ACC112 (cell line): Measurements from ENCODE around the gene SDCBP2.

Experiments used
- H2AFZ ChIP-seq: fragments of 200-600 bp; sonication (generic); one replicate; pipeline ENCODE4 v1.6.0; 2017; ENCODE audit warnings: antibody characterized with exemption, low read length; ENCODE audit not compliant: unreplicated experiment
- H3K27ac ChIP-seq: fragments of 200-600 bp; sonication (generic); 2 replicates; pipeline ENCODE4 v1.5.1; 2014; ENCODE audit warnings: low read depth, mild to moderate bottlenecking, antibody characterized with exemption, low read length, moderate library complexity
- H3K27me3 ChIP-seq: fragments of 200-600 bp; sonication (generic); 2 replicates; pipeline ENCODE4 v1.6.1; 2014; ENCODE audit warnings: mild to moderate bottlenecking, antibody characterized with exemption, low read length, moderate library complexity, mixed read lengths; ENCODE audit not compliant: insufficient read depth
- H3K36me3 ChIP-seq: fragments of 200-600 bp; sonication (generic); 2 replicates; pipeline ENCODE4 v1.6.1; 2016; ENCODE audit warnings: mild to moderate bottlenecking, antibody characterized with exemption, low read length, moderate library complexity, mixed read lengths; ENCODE audit not compliant: insufficient read depth
- H3K4me1 ChIP-seq: fragments of 200-600 bp; sonication (generic); one replicate; pipeline ENCODE4 v1.6.1; 2016; ENCODE audit warnings: low read length, mixed read lengths; ENCODE audit not compliant: insufficient read depth, unreplicated experiment, control insufficient read depth
- H3K4me3 ChIP-seq: fragments of 200-600 bp; sonication (generic); 2 replicates; pipeline ENCODE4 v1.5.1; 2014; ENCODE audit warnings: mild to moderate bottlenecking, low read depth, low read length
- H3K79me2 ChIP-seq: fragments of 200-600 bp; sonication (generic); one replicate; pipeline ENCODE4 v1.6.0; 2016; ENCODE audit warnings: low read length; ENCODE audit not compliant: control insufficient read depth, unreplicated experiment, insufficient read depth

SDCBP2 gene

DNA sequence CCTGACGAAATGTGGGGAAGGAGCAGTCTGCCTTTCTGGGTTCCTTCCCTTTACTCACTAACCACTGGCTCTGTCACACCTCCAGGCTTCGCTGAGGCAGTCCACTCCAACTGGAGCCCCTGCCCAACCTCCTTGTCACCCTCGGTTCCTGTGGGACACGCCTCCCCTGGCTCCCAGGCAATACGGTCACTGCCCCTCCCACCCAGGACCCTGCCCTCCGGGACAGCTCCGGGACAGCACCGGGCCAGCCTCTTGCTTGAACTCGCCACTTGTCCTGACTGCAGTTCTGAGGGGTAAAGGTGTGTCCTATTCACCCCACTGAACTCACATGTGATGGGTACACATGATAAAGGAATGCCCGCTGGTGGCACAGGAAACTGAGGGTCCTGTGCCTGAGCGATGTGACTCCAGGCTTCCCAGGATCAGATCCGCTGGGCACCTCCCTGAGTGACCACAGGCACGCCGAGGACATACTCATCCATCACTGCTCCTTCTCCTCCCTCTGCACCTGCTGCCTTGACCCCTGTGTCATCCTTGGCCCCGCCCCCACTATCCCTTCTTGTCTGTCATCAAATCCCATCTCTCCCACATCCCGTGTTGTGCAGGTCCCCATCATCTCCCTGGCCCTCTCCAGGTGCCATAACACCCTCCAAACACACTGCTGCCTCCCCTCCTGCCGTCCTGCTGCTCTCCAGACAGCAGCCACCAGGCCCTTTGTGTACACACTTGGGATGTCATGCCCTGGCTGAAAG lies 7.9 kb downstream of the SDCBP2 start:
- H3K36me3 ChIP-seq, result no peaks in the 10 kb centered on the region
- no peak overlapping the region for H3K4me3 ChIP-seq
- H3K27ac ChIP-seq, result peak overlapping the region; percentile 99; the same call in 1 of the 2 replicates
- H3K27me3 ChIP-seq, result no peaks in the 10 kb centered on the region
- H2AFZ ChIP-seq, result no peak overlapping the region
- peaks cover 3% of the 10 kb centered on the region for H3K79me2 ChIP-seq
- H3K4me1 ChIP-seq, result peaks cover 46% of the 10 kb centered on the region

DNA sequence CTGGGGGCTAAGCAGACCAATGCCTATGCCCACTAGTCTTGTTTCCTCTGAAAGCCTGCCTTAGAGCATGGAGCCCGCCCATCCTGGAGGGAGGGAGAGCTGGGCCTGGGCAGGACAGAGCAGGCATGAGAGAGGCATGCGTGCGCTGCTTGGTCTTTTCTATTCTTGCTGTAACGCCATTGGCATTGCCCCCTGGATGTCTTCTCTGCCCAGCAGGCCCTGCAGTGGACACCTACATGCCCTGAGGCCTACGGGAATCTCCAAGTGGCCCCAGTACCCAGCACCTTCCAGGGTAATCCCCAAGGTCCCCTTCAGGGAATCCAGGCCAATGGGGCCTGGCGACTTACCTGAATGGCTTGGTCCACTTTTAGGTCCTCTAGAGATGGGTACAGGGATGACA lies 8.9 kb downstream of the SDCBP2 start:
- H3K4me1 ChIP-seq, result peaks cover 44% of the 10 kb centered on the region
- H3K36me3 ChIP-seq, result no peaks in the 10 kb centered on the region
- H3K27ac ChIP-seq, result no peak overlapping the region
- no peak overlapping the region for H2AFZ ChIP-seq
- no peak overlapping the region for H3K4me3 ChIP-seq
- no peaks in the 10 kb centered on the region for H3K27me3 ChIP-seq
- H3K79me2 ChIP-seq, result no peaks in the 10 kb centered on the region

DNA sequence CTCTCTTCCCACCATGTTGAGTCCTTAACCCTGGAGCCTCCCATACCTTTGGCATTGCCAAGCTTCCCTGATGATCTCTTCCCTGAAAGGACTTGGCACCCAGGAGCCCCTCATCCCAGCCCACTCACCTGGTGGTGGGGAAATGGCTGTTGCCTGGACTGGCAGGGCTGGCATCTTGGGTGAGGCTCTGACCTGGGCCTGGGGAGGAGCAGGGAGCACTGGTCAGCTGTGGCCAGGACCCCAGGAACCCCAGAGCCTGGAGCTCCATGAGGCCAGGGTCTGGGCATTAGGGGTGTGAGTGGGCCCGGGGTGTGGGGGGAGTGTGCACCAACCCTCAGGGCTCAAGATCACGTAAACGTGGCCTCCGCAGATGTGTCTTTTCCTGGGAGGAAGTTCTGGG lies 9.5 kb downstream of the SDCBP2 start:
- H2AFZ ChIP-seq, result no peak overlapping the region
- H3K27me3 ChIP-seq, result no peaks in the 10 kb centered on the region
- H3K4me3 ChIP-seq, result no peak overlapping the region
- H3K27ac ChIP-seq, result no peak overlapping the region
- no peaks in the 10 kb centered on the region for H3K79me2 ChIP-seq
- H3K4me1 ChIP-seq, result peaks cover 38% of the 10 kb centered on the region
- no peaks in the 10 kb centered on the region for H3K36me3 ChIP-seq

DNA sequence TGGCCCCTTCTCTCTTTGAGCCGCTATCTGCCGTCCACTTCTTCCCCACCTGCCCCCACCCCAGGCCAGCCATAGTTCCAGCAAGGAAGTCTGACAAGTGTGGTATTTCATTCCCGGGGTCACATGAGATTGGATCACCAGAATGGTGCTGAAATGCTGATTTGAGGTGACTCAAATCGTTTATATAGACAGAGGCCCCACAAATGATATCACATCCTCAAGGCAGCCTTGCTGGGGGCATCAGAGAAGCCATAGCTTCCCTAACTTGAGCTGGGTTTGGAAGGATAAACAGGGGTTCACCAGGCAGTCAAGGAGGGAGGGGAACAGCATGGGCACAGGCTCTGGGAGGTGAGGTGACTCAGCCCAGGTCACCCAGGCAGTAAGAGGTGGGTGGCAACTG lies 9.9 kb downstream of the SDCBP2 start:
- no peak overlapping the region for H3K27ac ChIP-seq
- H3K27me3 ChIP-seq, result no peaks in the 10 kb centered on the region
- no peak overlapping the region for H2AFZ ChIP-seq
- peaks cover 34% of the 10 kb centered on the region for H3K4me1 ChIP-seq
- H3K36me3 ChIP-seq, result no peaks in the 10 kb centered on the region
- no peaks in the 10 kb centered on the region for H3K79me2 ChIP-seq
- no peak overlapping the region for H3K4me3 ChIP-seq

GRCh38 chr20:1317545-1318255 lies 11.2 kb downstream of the SDCBP2 start:
- H3K27me3 ChIP-seq, result no peaks in the 10 kb centered on the region
- no peak overlapping the region for H2AFZ ChIP-seq
- no peaks in the 10 kb centered on the region for H3K36me3 ChIP-seq
- H3K4me3 ChIP-seq, result peak overlapping the region; percentile 38
- H3K27ac ChIP-seq, result no peak overlapping the region
- H3K4me1 ChIP-seq, result peaks cover 29% of the 10 kb centered on the region
- no peaks in the 10 kb centered on the region for H3K79me2 ChIP-seq

- no peaks in the 10 kb centered on the region for H3K27me3 ChIP-seq
Measured at GRCh38 chr20:1315804-1316203, 13.1 kb downstream of the SDCBP2 start.

DNA sequence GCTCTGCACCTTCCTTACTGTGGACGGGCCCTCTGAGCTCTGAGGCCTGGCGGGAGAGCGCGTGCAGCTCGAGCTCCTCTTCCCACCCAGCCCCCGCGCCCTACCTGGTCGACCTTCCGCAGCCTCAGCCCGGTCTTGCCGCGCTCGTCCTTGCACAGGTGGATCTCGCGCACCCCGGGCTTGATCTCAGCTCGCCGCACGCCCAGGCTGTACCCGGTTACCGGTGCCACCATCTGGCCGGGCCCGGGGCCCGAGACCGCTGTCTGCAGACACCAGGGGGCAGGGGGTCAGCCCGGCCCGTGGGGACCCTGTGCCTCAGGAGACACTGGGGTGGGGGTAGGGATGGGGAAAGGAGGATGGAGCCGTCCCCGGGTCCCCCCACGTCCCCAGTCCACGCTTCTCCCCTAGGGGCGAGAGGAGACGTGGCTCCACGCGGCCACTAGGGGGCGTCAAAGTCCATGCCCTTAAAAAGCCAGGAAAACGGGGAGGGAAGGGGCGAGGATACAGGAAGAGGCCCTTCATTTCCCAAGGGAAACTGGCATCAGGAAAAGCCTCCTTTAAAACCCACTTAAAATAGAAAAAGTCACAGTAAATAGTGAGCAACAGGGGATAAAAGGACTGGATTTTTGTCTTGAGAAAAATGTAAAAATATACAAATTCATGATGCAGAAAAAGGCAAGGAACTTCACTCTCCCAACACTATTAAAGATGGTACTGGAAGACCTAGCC lies 15.5 kb downstream of the SDCBP2 start:
- Histone ChIP-seq H3K27me3 (no peaks in the 10 kb centered on the region), H3K4me1 (peaks cover 11% of the 10 kb centered on the region), H2AFZ (peak overlapping the region; percentile 55), H3K27ac (no peak overlapping the region), H3K4me3 (peak overlapping the region; percentile 38), H3K36me3 (no peaks in the 10 kb centered on the region), H3K79me2 (no peaks in the 10 kb centered on the region)

More at GRCh38 chr20:1315804-1316203, 13.1 kb downstream of the SDCBP2 start:
- no peak overlapping the region for H3K27ac ChIP-seq
- H2AFZ ChIP-seq, result no peak overlapping the region
- no peak overlapping the region for H3K4me3 ChIP-seq
- peaks cover 21% of the 10 kb centered on the region for H3K4me1 ChIP-seq
- H3K79me2 ChIP-seq, result no peaks in the 10 kb centered on the region
- no peaks in the 10 kb centered on the region for H3K36me3 ChIP-seq

GRCh38 chr20:1312904-1313235 lies 16.1 kb downstream of the SDCBP2 start:
- H3K27ac ChIP-seq, result no peak overlapping the region
- no peaks in the 10 kb centered on the region for H3K79me2 ChIP-seq
- peaks cover 8% of the 10 kb centered on the region for H3K4me1 ChIP-seq
- no peaks in the 10 kb centered on the region for H3K27me3 ChIP-seq
- no peak overlapping the region for H3K4me3 ChIP-seq
- no peak overlapping the region for H2AFZ ChIP-seq
- no peaks in the 10 kb centered on the region for H3K36me3 ChIP-seq

GRCh38 chr20:1312308-1312707 lies 16.6 kb downstream of the SDCBP2 start:
- no peaks in the 10 kb centered on the region for H3K79me2 ChIP-seq
- H3K36me3 ChIP-seq, result no peaks in the 10 kb centered on the region
- H3K4me1 ChIP-seq, result peaks cover 6% of the 10 kb centered on the region
- no peaks in the 10 kb centered on the region for H3K27me3 ChIP-seq
- no peak overlapping the region for H3K4me3 ChIP-seq
- H3K27ac ChIP-seq, result no peak overlapping the region
- H2AFZ ChIP-seq, result no peak overlapping the region

DNA sequence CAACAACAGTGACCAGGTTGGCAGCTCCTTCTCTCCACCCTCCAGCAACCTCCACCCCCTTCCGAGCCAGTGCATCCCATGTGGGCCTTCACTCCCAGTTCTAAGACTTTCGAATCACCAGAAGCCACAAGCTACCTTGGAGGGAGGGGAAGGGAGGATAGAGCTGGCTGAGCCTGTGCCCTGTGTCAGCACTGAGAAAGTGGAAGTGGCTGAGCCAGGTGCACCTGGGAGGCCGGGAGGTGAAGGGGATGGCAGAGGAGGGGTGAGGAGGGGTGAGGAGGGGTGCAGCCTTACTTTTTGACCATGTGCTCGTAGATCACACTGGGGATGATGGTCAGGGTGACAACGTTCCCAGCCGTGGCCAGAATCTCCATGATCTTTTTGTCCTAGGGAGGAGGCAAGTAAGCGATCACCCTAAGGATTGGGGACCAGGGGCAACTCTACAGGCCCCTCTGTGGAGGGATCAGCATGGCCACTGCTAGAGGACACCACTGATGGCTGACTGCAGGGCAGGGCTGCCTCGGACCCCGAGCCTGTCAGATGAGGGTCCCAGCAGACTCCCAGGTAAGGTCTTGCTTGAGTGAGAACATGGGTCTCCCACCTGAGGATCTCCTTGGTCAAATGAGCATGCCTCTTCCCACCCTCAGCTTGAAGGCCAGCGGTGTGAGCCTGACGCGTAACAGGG lies 18.3 kb downstream of the SDCBP2 start:
- Histone ChIP-seq H3K4me1 (peaks cover 6% of the 10 kb centered on the region), H3K27ac (no peak overlapping the region), H2AFZ (no peak overlapping the region), H3K79me2 (no peaks in the 10 kb centered on the region), H3K36me3 (no peaks in the 10 kb centered on the region), H3K27me3 (no peaks in the 10 kb centered on the region), H3K4me3 (no peak overlapping the region)
